ENCODE data around the gene HEMK1.
A peak's percentile ranks its signal among the peaks of the same experiment; 100 is the strongest.

The HEMK1 gene

DNA sequence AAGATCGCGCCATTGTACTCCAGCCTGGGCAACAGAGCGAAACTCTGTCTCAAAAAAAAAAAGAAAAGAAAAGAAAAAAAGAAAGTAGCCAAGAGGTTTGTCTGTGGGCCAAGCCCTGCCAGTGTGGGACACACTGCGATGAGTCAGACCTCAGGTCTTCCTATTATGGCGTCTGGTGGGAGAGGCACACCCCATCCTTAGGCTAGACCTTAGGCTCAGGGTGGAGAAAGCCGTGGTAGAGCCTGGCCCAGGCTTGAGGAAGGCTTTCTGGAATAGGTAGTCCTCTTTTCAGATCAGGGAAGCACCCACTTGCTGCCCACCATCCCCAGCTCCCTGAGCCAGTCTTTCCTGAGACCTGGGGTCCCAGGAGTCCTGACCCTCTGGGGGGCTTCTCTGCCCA is 6.0 kb downstream of the HEMK1 start:
- no peak for DNase-seq

DNA sequence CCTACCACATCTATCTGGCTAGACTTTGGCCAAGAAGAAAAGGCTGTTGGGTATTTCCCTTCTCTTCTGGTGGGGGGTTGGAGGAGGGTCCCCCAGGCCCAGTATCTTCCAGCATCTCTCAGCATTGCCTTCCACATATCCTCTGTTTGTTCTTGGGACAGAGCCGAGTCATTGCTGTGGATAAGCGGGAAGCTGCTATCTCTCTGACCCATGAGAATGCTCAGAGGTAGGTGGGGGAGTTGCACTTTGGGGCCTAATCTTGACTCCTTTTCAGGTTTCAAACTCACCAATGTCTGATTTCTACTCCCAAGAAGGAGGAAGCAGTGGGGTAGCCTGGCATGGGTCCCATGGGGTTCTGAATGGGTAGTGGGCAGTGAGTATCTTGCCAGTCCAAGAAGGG is 8.0 kb downstream of the HEMK1 start:
- DNase-seq, result no peak

DNA sequence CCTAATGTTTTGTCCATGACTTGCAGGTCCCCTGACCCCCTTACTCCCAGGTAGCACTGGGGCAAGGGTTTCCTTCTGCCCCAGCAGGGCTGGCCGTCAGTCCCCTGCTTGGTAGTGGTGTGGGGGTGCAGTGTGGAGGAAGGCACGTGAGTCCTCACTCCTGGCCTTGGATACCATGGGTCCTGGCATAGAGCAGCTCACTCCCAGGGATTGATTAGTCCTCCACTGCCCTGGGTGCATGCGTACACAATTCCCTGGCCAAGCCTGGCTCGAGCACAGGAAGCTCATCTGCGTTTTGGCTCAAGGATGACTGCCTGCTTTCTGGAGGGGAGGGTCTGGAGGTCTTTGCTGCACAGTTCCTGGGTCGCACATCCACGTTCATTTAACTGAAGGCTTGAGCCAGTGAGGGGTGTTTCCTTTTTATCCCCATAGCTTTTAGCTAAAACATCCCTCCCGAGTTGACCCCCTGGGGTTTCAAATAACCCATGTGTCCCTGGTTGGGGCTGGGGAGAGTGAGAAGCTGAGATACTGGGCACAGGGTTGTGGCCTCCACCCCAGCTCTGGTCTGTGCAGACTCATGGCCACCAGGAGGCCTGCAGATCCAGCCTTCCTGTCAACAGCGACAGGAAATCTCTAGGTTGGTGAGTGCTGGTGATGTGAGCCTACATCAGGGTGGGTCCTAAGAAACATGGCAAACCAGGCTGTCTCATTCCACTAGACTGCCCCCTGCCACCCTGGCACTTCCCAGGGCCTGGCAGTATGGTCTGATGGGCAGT is 11.5 kb downstream of the HEMK1 start:
- DNase-seq, result no peak

DNA sequence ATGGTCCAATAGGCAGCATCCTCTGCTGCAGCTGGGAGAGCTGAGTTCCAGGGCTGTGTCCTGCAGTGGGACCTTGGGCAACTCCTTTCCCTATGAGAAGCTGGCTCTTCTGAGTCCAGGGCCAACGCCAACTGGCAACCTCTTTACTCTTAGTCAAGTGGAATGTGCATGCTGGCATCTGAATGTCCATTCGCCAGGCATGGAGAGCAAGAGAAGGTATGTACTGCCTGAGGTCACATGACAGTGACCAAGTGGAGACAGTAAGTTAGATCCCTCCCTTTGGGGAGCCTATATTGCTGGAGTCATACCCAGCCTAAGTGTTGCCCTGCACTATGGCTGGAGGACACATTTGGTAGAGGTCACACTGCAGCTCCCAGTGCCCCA is 12.1 kb downstream of the HEMK1 start:
- no peak for DNase-seq

DNA sequence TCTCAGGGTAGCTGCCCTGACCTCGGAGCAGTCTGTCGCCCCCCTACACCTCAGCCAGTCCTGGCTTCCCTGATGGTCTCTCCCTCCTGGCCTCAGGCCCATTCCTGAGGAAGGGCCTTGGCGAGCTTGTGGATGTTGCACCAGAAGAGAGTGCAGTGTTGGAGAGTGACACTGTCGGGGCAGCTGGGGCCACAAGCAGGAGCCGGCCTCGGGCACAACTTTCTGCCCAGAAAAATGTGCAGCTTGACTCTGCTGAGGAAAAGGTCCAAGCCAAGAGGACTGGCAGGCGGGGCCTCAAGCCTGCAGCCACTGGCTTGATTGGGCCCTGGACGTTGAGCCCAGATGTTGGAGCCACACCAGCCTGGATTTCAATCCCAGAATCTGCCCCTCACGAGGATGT is 12.8 kb downstream of the HEMK1 start:
- DNase-seq, result no peak

DNA sequence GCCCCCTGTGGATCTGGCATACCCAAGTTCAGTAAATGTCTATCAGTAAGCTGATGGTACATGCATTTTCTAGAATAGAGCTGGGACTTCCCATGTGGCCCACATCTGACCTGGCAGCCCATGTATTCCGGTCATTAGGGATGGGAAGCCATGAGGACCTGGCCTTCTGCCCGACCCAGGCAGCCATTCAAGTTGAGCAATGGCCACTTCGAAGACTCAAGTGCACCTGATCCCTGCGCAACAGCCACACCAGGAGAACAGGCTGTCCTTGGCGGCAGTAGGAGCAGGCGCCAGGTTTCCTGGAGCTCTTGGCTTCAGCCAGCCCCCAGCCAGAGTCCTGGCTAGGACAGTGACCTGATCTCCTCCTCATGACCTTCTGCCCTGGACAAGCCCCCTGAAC is 14.6 kb downstream of the HEMK1 start:
- DNase-seq, result no peak

DNA sequence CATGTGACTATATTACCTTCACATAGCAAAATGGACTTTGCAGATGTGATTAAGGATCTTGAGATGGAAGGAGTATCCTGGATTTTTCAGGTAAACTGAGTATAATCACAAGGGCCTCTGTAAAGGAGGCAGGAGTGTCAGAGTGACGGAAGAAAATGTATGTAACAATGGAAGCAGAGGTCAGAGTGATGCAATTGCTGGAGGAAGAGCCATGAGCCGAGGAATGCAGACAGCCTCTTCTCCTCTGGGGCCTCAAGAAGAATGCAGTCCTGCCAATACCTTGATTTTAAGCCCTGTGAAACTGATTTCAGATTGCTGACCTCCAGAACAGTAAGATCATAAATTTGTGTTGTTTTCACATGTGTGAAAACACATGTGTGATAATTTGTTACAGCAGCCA is 15.1 kb downstream of the HEMK1 start:
- DNase-seq, result no peak

DNA sequence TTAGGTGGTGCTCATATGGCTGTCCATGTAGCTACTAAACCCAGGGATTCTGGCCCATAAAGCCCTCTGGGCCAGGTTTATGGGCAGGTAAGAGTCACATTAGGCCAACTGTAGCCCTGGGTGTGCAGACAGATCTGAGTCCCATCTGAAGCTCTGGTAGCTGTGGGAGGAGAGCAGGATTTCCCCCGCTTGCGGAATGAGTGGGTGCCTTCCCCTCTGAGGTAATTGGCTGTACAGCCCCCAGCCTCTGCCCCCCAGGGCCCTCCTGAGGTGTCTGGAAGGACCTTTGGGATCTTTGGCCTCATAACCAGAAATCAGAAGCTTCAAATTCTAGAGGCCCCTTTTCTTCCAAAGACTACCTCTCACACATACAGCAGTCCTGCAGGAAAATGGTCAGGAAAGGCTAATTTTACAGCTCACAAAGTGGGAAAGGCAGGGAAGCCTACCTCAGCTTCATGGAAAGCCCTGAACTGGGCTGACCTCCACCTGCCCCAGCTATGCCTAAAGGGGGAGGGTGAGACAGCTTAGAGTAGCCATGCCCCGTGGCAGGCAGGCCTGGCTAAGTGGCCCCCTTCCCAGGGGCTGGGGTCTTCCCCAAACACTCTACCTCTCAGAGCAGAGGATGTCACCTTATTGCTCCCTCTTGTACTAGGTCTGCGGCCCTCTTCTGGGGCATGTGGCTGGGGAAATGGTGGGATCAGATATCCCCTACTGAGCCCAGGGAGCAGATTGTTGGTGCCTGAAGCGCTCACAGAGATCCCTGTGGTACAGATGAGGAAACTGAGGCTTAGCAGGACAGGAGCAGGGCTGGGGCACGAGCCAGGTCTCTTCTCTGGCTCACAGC is 16.8 kb downstream of the HEMK1 start:
- no peak for DNase-seq

DNA sequence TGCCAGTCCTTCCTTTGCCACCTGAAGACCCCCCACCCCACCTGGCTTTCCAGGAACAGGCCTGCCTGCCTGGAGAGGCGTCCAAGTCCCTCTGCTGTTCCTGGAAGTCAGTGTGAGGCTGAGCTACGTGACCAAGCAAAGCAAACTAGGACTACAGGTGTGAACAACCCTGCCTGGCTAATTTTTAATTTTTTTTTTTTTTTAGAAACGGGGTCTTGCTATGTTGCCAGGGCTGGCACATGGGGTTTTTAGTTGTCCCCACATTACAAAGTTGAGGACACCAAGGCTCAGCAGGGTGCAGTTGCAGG is 17.4 kb downstream of the HEMK1 start:
- no peak for DNase-seq

DNA sequence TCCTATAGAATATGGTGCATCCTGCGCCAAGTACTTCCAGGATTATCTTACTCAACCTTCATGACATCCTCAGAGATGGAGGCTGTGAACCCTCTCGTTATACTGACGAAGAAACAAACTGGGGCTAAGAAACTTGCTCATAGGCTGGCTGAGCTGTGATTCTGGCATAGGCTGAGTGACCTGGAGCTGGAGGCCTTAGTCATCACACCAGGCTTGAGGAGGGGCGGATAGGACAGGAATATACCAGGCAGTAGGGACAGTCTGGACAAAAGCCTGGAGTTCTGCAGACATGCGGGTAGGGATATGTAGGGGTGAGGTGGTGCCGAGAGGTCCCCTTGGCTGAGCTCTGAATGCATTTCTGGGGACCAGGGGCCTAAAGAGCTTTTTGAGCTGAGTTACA is 18.1 kb downstream of the HEMK1 start:
- no peak for DNase-seq

DNA sequence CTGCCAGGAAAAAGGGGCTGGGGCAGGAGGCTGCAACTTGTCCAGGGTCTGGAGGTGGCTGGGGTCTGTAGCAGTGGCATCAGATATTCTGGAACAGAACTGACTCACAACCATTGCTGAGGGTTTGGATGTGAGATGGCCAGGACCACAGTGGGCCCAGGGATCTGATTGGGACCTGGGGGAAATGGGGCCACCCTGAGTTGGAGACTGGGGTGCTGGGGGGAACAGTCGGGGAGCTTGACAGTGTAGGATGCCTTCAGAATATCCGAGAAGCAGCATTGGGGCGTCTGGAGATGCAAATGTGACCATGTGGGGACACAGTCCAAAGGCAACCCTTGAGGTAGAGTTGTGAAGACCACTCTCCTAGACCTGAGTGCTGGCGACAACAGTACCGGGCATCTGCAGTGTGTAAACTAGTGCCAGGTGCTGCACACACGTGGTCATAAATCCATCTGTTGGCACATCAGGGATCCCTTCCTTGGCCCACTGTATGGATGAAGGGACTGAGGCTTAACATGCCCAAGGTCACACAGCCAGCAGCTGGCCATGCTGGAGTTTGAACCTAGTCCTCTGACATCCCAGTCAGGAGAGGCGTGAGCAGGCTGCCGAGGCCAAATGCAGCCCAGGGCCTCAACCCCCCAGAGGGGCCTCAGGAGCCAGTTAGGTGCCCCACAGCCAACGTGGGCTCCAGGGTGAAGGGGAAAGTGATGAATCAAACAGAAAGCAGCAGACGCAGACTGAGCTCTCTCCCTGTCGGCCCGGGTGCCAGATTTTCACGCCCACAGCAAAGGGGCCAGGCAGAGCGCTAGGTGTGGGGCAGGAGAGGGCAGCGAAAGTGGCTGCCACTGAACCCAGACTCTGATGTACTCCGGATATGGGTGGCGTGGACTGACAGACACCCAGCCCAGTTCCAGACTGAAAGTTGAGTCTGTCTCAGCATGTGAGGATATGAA is 18.8 kb downstream of the HEMK1 start:
- DNase-seq, result no peak

DNA sequence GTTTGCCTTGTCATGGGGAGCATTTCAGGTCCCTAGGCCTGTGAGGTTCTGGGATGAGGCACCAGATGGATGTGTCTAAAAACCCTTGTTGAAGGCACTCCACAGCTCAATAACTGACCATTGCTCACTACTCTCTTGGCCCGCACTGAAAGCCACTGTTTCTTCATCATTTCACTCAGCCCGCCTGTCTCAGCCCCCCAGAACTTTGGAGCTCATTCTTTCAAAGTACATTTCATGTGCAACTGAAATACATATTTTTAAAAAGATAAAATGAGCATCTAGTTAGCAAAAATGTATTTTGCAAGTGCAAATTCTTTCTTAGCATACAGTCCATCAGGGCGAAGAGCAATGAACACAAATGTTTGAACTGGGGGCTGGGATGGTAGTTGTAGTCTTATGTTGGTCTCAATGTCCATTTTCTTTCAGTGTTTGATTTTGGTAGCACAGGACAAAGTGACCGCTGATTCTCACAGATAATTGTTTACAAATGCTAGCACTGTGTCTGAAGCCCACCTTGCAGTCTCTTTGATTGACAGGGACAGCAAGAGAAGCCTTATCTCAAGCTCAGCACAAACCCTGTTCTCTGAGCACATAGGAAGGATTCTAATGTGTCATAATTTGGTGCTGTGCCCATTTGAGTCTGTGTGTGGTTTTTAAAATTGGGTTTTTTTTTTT is 19.6 kb downstream of the HEMK1 start:
- no peak for DNase-seq

DNA sequence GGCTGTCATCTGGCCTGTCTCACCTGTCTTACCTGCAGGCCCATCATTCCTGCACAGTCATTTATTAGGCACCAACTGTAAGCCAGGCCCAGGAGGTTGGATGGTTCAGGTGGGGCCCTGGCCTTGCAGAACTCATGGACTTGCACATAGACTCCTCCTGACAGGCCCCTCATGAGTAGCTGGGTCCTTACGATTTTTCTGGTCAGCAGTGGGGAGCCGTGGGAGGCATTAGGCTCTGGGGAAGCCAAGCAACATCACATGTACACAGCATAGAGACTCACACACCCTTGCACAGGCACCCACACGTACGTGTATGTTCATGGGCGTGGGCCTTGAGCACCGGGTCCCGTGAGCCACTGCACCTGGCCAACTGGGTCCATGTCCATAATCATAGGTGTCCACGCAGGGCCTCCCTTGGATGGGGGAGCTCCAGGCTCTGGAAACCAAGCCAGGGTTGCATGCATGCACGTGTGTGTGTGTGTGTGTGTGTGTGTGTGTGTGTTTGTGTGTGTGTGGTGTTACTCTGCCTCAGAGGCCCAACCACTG is 21.9 kb downstream of the HEMK1 start:
- no peak for DNase-seq

DNA sequence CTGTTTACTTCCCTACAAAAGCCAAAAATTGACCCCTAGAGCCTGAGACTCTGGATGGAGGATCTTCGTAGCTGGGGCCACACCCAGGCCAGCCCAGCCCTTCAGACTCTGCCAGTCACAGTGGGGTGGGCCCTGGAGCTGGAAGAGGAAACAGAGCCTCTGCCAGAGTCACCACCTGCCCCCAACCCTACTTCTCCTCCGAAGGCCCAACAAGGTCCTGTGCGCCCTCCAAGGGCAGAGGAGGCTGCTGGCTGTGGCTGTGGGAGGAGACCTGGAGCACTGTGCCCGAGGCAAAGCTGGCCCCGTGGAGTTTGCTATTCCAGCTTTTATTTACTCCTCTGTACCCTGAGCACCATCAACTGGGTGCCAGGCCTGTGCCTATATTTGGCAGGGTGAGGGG is 23.2 kb downstream of the HEMK1 start:
- no peak for DNase-seq

DNA sequence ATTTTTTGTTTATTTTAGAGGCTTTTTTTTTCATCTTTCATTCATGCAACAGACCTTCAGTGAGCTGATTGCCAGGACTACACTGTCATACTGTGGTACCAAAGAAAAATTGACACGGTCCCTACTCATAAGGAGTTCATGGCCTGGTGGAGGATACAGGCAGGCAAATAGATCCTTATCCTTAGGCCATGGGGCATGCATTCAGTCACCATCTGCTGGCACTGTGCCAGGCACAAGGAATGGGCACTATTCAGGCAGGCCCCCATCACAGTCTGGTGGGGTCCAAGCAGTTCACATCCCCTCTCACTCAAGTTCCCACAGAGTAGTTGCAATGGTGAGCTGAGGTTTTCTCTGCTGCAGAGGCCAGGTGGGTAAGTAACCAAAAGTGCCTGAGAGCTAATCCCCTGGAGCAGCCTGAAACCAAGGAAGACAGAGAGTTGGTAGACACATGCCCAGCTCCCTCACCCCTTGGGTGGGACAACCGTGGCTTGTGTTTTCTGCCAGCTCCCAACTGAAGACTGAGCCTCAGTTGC is 25.0 kb downstream of the HEMK1 start:
- no peak for DNase-seq

DNA sequence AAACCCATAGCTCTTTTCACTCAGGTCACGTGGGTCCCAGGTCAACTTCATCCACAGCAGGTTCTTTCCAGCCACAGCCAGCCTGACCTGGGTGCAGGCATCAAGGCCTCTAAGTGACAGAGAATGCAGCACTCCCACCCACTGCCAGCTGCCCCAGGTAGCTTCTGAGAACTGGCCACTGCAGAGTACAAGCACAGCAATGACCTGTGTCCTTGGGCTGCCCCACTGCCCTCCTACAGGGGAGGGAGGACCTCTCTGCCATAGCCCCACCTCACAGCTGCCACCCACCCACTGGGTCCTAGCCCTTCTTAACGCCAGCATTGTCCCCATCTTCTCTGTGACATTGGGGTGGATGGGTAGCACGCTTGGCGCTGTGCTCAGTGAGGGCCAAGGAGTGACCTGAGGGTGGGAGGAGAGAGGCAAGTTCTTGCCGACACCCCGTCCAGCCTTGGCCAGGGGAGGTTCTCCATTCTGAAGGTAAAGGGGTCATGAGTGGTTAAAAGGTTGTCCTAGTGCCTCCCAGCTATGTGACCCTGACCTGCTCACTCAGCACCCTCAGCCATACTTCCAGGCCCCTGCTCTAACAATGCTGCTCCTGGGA is 29.9 kb downstream of the HEMK1 start:
- no peak for DNase-seq

DNA sequence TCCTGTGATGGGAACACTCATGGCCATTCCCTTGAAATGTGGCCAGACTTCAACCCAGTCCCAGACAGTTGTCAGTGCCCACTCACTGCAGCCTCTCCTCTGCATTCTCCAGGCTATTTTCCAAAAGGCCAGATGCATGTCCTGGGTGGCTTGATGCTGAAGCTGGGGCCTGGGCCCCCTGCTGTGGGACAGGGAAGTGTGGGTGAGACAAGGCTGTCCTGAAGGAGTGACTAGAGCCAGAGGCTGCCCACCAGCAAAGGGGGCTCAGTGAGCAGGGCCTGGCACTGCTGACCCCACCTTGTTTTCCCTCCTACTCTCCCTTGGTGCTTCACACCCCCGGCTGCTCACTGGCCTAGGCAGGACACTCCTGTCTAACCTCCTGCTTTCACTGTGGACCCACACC is 30.4 kb downstream of the HEMK1 start:
- no peak for DNase-seq

DNA sequence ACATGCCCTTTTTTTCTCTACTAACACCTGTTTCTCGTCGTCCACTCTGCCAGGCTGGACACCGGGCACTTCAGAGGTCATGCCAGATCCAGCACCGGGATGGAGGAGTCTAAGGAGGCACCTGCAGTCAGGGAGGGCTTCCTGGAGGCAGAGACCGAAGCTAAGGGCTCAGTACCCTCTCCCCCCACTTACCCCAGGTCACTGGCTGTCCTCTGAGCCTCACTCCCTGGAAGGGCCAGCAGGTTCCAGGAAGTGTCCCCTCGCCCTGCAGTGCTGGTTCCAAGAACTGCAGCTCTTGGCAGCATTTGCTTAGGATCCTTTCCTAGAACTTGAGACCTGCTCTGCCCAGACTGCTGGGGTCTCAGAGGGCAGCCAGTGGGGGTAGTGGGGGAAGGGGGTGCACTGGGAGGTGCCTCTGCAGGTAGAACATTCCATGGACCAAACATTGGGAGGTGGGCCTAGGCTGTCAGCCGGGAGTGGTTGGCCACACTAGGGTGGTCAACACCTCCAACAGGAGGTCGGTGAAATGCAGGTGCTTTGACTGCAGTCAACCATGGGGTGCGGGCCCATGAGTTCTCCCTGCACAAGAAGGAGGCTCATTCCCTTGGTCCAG is 30.9 kb downstream of the HEMK1 start:
- DNase-seq, result no peak

DNA sequence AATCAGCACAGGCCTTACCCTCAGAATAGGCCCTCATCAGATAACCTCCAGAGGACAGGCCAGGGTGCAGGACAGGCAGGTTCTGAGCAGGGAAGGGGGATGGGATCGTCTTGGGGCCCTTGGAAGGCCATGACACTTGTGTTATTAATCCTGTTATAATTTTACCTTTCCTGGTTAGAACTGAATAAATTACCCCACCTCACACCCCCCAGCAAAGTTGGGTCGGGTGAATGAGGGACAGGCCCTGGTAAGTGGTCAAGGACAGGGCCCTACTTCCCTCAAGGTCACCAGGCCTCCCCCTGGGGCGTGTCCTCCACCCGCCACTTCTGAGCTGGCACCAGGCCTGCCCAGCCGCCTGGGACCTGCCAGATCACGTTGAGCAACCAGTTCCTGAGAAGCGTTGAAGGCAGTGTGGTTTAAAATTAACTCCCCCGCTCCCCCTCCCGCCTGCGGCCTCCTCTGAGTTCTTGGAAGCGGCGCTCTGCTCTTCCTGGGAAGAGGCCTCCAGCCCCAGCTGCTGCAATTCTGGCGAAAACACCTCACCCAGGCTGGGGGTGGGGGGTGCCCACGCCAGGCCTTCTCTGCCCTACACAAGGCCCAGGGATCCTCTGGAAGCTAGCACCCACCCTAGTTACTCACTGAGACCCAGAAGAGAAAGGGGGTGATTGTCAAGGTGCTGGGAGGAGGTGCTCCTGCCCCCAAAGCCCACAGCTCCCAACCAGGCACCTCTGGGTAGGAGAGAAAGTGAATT is 31.7 kb downstream of the HEMK1 start:
- DNase-seq, result peak; percentile 58

DNA sequence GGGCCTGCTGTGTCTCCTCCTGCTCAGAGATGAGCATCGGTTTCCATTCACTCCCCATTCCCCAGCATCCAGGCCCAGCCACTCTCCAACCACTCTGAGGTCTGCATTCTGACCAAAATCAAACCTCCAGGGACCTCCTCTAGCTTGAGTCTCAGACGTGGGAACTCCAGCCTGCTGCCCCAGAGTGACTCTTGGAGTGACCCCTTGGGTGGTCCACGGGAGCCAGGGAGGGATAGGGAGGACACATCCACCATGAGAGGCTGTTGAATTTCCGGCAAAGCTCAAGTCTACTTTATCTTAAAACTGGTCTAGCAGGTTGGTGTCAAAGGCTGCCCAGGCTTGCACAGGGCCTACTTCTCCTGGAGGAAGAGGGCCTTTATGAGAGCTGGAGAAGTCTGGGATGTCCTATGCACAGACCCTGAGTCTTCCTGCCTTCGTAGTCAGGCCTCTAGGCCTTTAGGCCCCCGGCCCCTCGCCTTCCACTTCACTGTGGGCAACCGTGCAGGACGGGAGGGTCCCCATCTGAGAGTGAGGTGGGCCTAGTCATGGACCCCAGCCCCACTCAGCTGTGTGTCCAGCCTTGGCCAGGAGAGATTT is 33.4 kb downstream of the HEMK1 start:
- DNase-seq, result no peak

Measured in NCI-H774 (cell line).